A549 treated with CpdA at 1 μM for 4 hours (cell line): Measurements from ENCODE around the gene PHTF2. TPM values are rescaled to one million over a fixed set of nuclear protein-coding genes. Genes with fewer than 3 reads are reported as not detected.

ENCODE experiments used
- total RNA-seq: library from RNA; stranded (reverse); fragments of 200-300 nt; extraction: Qiagen RNA extraction; gene quantifications from 5 replicates; pipeline ENCODE4 v1.2.3, GENCODE V29; 2022; ENCODE audit warnings: low read depth

PHTF2 gene
- total RNA-seq: 10.1 to 17.9 TPM (median 14.9 TPM) in 5 replicates

DNA sequence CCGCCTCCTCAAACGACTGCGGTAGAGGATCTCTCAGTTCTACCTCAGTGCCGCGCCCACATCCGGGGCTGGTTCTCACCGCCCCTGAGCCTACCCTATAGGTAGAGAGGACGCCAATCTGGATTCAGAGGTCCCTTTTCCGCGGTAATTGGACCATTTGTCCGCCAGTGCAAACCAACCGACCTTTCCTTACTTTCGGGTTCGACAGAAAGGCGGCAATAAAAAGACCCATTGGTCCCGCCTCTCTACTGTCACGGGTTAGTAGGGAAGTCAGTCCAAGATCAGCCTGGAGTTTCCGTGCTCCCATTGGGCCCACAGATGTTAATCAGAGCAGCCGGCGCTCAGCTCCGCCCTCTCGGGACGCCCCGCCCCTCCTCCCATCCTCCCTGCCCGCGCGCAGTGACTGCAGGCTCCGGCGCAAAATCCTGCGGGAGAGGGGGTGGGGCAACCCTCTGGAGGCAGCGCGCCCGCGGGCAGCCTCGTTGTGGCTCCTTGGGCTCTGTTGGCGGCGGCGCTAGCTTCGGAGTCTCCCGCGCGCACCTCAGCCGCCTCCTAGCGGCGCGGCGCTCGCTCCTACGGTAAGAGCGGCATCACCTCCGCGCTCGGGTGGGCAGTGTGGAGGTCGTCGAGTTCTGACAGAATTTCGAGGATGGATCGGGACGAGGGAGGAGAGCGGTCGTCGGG is at the start of gene PHTF2, which contains the start of gene TMEM60:
Gene PHTF2 (plus strand): TSS at position 380 of the 684 bp plus-strand sequence.
Gene TMEM60 (minus strand): TSS at position 41 of the 684 bp plus-strand sequence. CDS start 4,061 bp downstream, outside the sequence.

Other genes with a start within 250 kb of the PHTF2 start
- gene RSBN1L, start 102.3 kb upstream of the PHTF2 start, total RNA-seq: 9.0 to 13.1 TPM (median 9.3 TPM) in 5 replicates
- 22.6 to 27.1 TPM (median 25.5 TPM) in 5 replicates for gene TMEM60, start 339 bp upstream of the PHTF2 start, total RNA-seq